Endodermal cell (in vitro differentiated cells): ENCODE data around the gene COQ6. TPM values are rescaled to one million over a fixed set of nuclear protein-coding genes. Genes with fewer than 3 reads are reported as not detected.

Source experiments
- DNase-seq: peaks from one replicate; pipeline ENCODE4 v3.0.0-alpha.2; 2017
- H3K27ac ChIP-seq: 2 replicates; pipeline ENCODE4 v1.5.1; 2013; ENCODE audit warnings: mild to moderate bottlenecking, low read depth, low read length, moderate library complexity
- H3K27me3 ChIP-seq: 2 replicates; pipeline ENCODE4 v1.6.1; 2013; ENCODE audit warnings: mild to moderate bottlenecking, low read length, moderate library complexity; ENCODE audit not compliant: insufficient read depth, control insufficient read depth, poor library complexity, severe bottlenecking
- H3K36me3 ChIP-seq: 2 replicates; pipeline ENCODE4 v1.7.0; 2013; ENCODE audit warnings: mild to moderate bottlenecking, low read length, moderate library complexity; ENCODE audit not compliant: control insufficient read depth, insufficient read depth
- H3K4me1 ChIP-seq: one replicate; pipeline ENCODE4 v1.7.0; 2013; ENCODE audit warnings: low read length; ENCODE audit not compliant: control insufficient read depth, insufficient read depth
- H3K4me3 ChIP-seq: 2 replicates; pipeline ENCODE4 v1.5.1; 2013; ENCODE audit warnings: mild to moderate bottlenecking, low read length, moderate library complexity
- H3K9ac ChIP-seq: 2 replicates; pipeline ENCODE4 v1.6.1; 2013; ENCODE audit warnings: mild to moderate bottlenecking, low read length, moderate library complexity; ENCODE audit not compliant: poor library complexity, severe bottlenecking; ENCODE audit errors: extremely low read depth
- H3K9me3 ChIP-seq: 2 replicates; pipeline ENCODE4 v1.6.1; 2013; ENCODE audit warnings: mild to moderate bottlenecking, low read length, moderate library complexity; ENCODE audit not compliant: control insufficient read depth
- H3K27ac Mint-ChIP-seq: 2 replicates; pipeline ENCODE4 v1.8.0; 2020; ENCODE audit warnings: mixed read lengths
- H3K27me3 Mint-ChIP-seq: 2 replicates; pipeline ENCODE4 v1.8.0; 2021; ENCODE audit warnings: mild to moderate bottlenecking, mixed read lengths; ENCODE audit not compliant: insufficient read depth
- H3K36me3 Mint-ChIP-seq: 2 replicates; pipeline ENCODE4 v1.8.0; 2020; ENCODE audit warnings: low read depth, mixed read lengths
- H3K4me1 Mint-ChIP-seq: 2 replicates; pipeline ENCODE4 v1.8.0; 2020; ENCODE audit warnings: mixed read lengths
- H3K4me3 Mint-ChIP-seq: 2 replicates; pipeline ENCODE4 v1.8.0; 2020; ENCODE audit warnings: mild to moderate bottlenecking, moderate library complexity, mixed read lengths
- H3K9me3 Mint-ChIP-seq: 2 replicates; pipeline ENCODE4 v1.8.0; 2020; ENCODE audit warnings: mild to moderate bottlenecking, mixed read lengths
- WGBS, 2 experiments: methylation state at CpG; one replicate each; pipeline versions ENCODE4 v1.1.5 to v1.1.7; 2013; ENCODE audit warnings: missing lambda C conversion rate in 2 of 2, mixed read lengths in 1 of 2; ENCODE audit not compliant: insufficient coverage in 1 of 2, insufficient read length in 1 of 2; 5-methylcytosine and 5-hydroxymethylcytosine counted together
- long read RNA-seq, 4 experiments: library from polyadenylated mRNA in 2 of 4; library from RNA in 1 of 4; library from capped mRNA in 1 of 4; stranded (forward) in 3 of 4; unstranded in 1 of 4; transcript quantifications; one replicate each; pipeline ENCODE4 v2.0.0, GENCODE V29; 2020 to 2021; ENCODE audit warnings: inconsistent platforms in 1 of 4
- polyA plus RNA-seq, 2 experiments: library from polyadenylated mRNA; stranded (reverse); fragments of 50-300 nt; gene quantifications; one replicate each; pipeline ENCODE4 v1.2.3, GENCODE V29; 2013
- total RNA-seq, 2 donors: library from RNA; stranded (reverse); fragmentation: NEBNext Ultra II Directional in 1 of 2; extraction: Animal tissue kit (Norgen Biotek cat#: 25700) in 1 of 2; gene quantifications; 2 replicates in 1 of 2; 3 replicates in 1 of 2; pipeline ENCODE4 v1.2.1, GENCODE V29; 2021
- TF ChIP-seq, protein P1 (sequence below): fragments of 200-600 bp; sonication (generic); conservative IDR thresholded peaks from 2 replicates; pipeline ENCODE4 v1.5.0; 2021; ENCODE audit warnings: antibody characterized with exemption, mild to moderate bottlenecking

The COQ6 gene
- 10 to 100 TPM; 18.0 to 18.1 TPM for total RNA-seq
- polyA plus RNA-seq (2013, experiment 1 of 2), result 18.3 TPM
- 14.0 TPM for polyA plus RNA-seq (2013, experiment 2 of 2)
- long read RNA-seq, experiment 1, partial matches to known transcripts, result 3 of 8 reads
- long read RNA-seq, experiment 1, other reads (novel, unspliced or antisense), result 2 of 8 reads
- long read RNA-seq, experiment 2, transcript COQ6-201 (12 exons, 2,118 nt), result major isoform, 26 of 34 reads
- long read RNA-seq, experiment 2, partial matches to known transcripts, result 1 of 34 reads
- long read RNA-seq, experiment 2, other reads (novel, unspliced or antisense), result 3 of 34 reads
- long read RNA-seq, experiment 3, transcript COQ6-201 (12 exons, 2,118 nt), result major isoform, 60 of 89 reads
- long read RNA-seq, experiment 3, partial matches to known transcripts, result 1 of 89 reads
- long read RNA-seq, experiment 3, other reads (novel, unspliced or antisense), result 25 of 89 reads
- long read RNA-seq, experiment 4, transcript COQ6-201 (12 exons, 2,118 nt), result major isoform, 34 of 44 reads
- long read RNA-seq, experiment 4, partial matches to known transcripts, result 2 of 44 reads
- long read RNA-seq, experiment 4, other reads (novel, unspliced or antisense), result 7 of 44 reads

DNA sequence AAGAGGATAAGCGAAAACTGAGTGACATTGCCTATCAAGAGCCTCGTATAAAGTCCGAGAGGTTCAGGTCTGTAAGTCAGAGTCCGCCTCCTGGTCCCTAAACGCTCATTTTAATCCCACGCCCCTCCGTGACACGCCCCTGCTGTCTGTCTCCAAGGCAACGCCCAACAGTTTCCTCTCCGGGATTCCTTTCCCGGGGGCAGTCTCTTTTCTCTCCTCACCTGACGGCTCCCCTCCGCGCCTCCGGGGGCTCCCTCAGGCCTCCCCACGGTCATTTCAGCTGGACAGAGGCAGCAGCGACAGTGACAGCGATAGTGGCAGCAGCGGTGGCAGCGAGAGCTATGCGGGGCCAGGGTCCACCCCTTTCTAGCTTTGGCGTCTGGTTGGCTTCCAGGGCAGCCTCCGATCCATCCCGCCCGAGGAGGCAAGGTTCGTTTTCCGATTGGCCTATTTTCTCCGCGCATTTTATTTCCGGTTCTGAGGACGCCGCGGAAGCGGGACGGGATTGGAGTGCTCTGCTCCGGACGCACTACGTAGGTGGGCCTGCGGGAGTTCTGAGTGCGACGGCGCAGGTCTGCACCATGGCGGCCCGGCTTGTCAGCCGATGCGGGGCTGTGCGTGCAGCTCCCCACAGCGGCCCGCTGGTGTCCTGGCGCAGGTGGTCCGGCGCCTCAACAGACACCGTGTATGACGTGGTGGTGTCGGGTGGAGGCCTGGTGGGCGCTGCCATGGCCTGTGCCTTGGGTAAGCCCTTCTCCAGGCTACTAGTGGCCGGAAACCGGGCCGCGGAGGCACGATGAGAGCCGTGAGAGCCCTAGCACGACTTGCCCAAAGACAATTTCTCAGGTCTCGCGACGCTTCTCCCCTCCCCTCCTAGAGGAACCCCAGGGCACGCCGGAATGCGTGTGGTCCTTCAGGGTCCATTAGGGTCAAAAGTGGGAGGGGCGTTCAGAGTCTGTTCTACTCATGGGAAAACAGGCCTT is at the start of gene COQ6, which contains the start of gene FAM161B:
Gene COQ6, plus strand, starts transcription at position 551 of the 983 bp plus-strand sequence. Its CDS starts 31 bp downstream, at position 582.
Gene FAM161B, minus strand, starts transcription at position 343 of the 983 bp plus-strand sequence. Its CDS starts 68 bp downstream, at position 275.
- H3K4me3 Mint-ChIP-seq, result peak within 1 kb of the TSS; percentile 84
- H3K27me3 ChIP-seq, result peaks cover 32% of the 10 kb centered on the region
- H3K36me3 Mint-ChIP-seq, result peaks cover 12% of the 10 kb centered on the region
- peak; percentile 98 for DNase-seq
- H3K4me1 Mint-ChIP-seq, result peaks cover 2% of the 10 kb centered on the region
- no peaks in the 10 kb centered on the region for H3K9me3 Mint-ChIP-seq
- peak within 1 kb of the TSS; percentile 85 for H3K4me3 ChIP-seq
- H3K9me3 ChIP-seq, result no peaks in the 10 kb centered on the region
- TF ChIP-seq, protein P1, sequence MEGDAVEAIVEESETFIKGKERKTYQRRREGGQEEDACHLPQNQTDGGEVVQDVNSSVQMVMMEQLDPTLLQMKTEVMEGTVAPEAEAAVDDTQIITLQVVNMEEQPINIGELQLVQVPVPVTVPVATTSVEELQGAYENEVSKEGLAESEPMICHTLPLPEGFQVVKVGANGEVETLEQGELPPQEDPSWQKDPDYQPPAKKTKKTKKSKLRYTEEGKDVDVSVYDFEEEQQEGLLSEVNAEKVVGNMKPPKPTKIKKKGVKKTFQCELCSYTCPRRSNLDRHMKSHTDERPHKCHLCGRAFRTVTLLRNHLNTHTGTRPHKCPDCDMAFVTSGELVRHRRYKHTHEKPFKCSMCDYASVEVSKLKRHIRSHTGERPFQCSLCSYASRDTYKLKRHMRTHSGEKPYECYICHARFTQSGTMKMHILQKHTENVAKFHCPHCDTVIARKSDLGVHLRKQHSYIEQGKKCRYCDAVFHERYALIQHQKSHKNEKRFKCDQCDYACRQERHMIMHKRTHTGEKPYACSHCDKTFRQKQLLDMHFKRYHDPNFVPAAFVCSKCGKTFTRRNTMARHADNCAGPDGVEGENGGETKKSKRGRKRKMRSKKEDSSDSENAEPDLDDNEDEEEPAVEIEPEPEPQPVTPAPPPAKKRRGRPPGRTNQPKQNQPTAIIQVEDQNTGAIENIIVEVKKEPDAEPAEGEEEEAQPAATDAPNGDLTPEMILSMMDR, result no peak
- H3K27ac Mint-ChIP-seq, result peak within 1 kb of the TSS; percentile 96
- peaks cover 9% of the 10 kb centered on the region for H3K36me3 ChIP-seq
- no peaks in the 10 kb centered on the region for H3K4me1 ChIP-seq
- peak within 1 kb of the TSS; percentile 92 for H3K27ac ChIP-seq
- WGBS, 2 experiments, result 0 to 1% methylated on average over 36 to 70 of the region's 70 CpGs
- H3K9ac ChIP-seq, result peak within 1 kb of the TSS; percentile 79
- peaks cover 28% of the 10 kb centered on the region for H3K27me3 Mint-ChIP-seq

DNA sequence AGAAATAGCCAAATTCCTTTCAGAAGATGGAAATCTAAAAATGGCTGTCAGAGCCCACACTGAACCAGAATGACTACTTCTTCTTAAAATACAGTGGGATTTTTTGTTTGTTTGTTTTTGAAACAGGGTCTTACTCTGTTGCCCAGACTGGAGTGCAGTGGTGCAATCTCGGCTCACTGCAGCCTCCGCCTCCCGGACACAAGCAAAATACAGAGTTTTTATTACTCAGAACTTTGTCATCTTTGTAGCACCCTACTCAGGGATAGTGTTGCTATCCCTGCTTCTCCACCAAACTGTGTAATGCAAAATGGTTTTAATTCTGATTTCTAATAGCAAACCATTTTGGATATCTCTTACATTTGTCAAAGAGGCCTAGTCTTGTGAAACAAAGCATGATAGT is 47.1 kb upstream of the COQ6 start:
- Histone ChIP-seq H3K4me3 (no peak overlapping the region), H3K4me1 (no peaks in the 10 kb centered on the region), H3K27me3 (no peaks in the 10 kb centered on the region), H3K9me3 (no peaks in the 10 kb centered on the region), H3K9ac (no peak overlapping the region), H3K27ac (no peak overlapping the region), H3K36me3 (peaks cover 84% of the 10 kb centered on the region)
- Mint-ChIP-seq H3K36me3 (peaks cover 56% of the 10 kb centered on the region), H3K9me3 (no peaks in the 10 kb centered on the region), H3K27me3 (no peaks in the 10 kb centered on the region), H3K27ac (no peak overlapping the region), H3K4me3 (no peak overlapping the region), H3K4me1 (no peaks in the 10 kb centered on the region)
- no peak for DNase-seq
- WGBS, 2 experiments, result 77 to 80% methylated on average over 3 of the region's 3 CpGs
- TF ChIP-seq, protein P1, result no peak

- Histone ChIP-seq H3K27me3 (no peaks in the 10 kb centered on the region), H3K9ac (no peak overlapping the region), H3K9me3 (peaks cover 6% of the 10 kb centered on the region), H3K36me3 (peaks cover 84% of the 10 kb centered on the region), H3K27ac (no peak overlapping the region), H3K4me1 (no peaks in the 10 kb centered on the region), H3K4me3 (no peak overlapping the region)
- TF ChIP-seq, protein P1, result no peak
- Mint-ChIP-seq H3K27ac (no peak overlapping the region), H3K9me3 (no peaks in the 10 kb centered on the region), H3K27me3 (no peaks in the 10 kb centered on the region), H3K4me1 (no peaks in the 10 kb centered on the region), H3K4me3 (no peak overlapping the region), H3K36me3 (peaks cover 72% of the 10 kb centered on the region)
- no peak for DNase-seq
- whole genome bisulfite sequencing, 2 experiments, result 94% methylated on average over 1 of the region's 1 CpG; no CpG with 5 or more reads in 1 of the 2 experiments
Measured at GRCh38 chr14:73909681-73910080, 40.4 kb upstream of the COQ6 start.
